GM23338 (cell line): ENCODE measurements around the gene LRRC51. TPM values are rescaled to one million over a fixed set of nuclear protein-coding genes. Genes with fewer than 3 reads are reported as not detected.

Experiments
- ATAC-seq: fragments of 200-7000 bp; cut with Tn5 transposase; 3 replicates; pipeline ENCODE4 v1.9.1; 2020
- DNase-seq: peaks from one replicate; pipeline ENCODE4 v3.0.0-alpha.2; 2015; ENCODE audit warnings: low spot score
- H2AFZ ChIP-seq: fragments of 200-600 bp; sonication (generic); 2 replicates; pipeline ENCODE4 v1.8.0; 2016; ENCODE audit warnings: antibody characterized with exemption, mild to moderate bottlenecking, moderate library complexity
- H3F3A ChIP-seq: fragments of 200-600 bp; sonication (generic); replicated peaks from 2 replicates; pipeline ENCODE4 v1.8.0; 2017; ENCODE audit warnings: antibody characterized with exemption, mixed run types, low read depth
- H3K27ac ChIP-seq: fragments of 200-600 bp; sonication (generic); 2 replicates; pipeline ENCODE4 v1.6.1; 2016; ENCODE audit warnings: low read depth
- H3K27me3 ChIP-seq: fragments of 200-600 bp; sonication (generic); 2 replicates; pipeline ENCODE4 v1.8.0; 2016; ENCODE audit warnings: mild to moderate bottlenecking, mixed run types, moderate library complexity; ENCODE audit not compliant: insufficient read depth
- H3K36me3 ChIP-seq: fragments of 200-600 bp; sonication (generic); 2 replicates; pipeline ENCODE4 v1.8.0; 2016; ENCODE audit warnings: mild to moderate bottlenecking; ENCODE audit not compliant: insufficient read depth
- H3K4me1 ChIP-seq: fragments of 200-600 bp; sonication (generic); 2 replicates; pipeline ENCODE4 v1.8.0; 2016; ENCODE audit warnings: mild to moderate bottlenecking, moderate library complexity; ENCODE audit not compliant: insufficient read depth
- H3K4me2 ChIP-seq: fragments of 200-600 bp; sonication (generic); 2 replicates; pipeline ENCODE4 v1.7.1; 2017; ENCODE audit warnings: mixed run types
- H3K4me3 ChIP-seq: fragments of 200-600 bp; sonication (generic); 2 replicates; pipeline ENCODE4 v1.6.1; 2016; ENCODE audit warnings: mixed run types
- H3K79me2 ChIP-seq: fragments of 200-600 bp; sonication (generic); replicated peaks from 2 replicates; pipeline ENCODE4 v1.8.0; 2017; ENCODE audit warnings: mild to moderate bottlenecking; ENCODE audit not compliant: insufficient read depth
- H3K9me2 ChIP-seq: fragments of 200-600 bp; sonication (generic); 2 replicates; pipeline ENCODE4 v1.8.0; 2017; ENCODE audit not compliant: insufficient read depth
- H4K20me1 ChIP-seq: fragments of 200-600 bp; sonication (generic); replicated peaks from 2 replicates; pipeline ENCODE4 v1.8.0; 2017; ENCODE audit warnings: mild to moderate bottlenecking; ENCODE audit not compliant: insufficient read depth
- H3K27ac Mint-ChIP-seq: 2 replicates; pipeline ENCODE4 v1.8.0; 2020; ENCODE audit warnings: inconsistent platforms, mild to moderate bottlenecking, moderate library complexity, mixed read lengths
- H3K27me3 Mint-ChIP-seq: 3 replicates; pipeline ENCODE4 v1.8.0; 2022; ENCODE audit warnings: low read depth, mild to moderate bottlenecking, moderate library complexity, mixed read lengths, inconsistent platforms; ENCODE audit not compliant: insufficient read depth, poor library complexity
- H3K36me3 Mint-ChIP-seq: 3 replicates; pipeline ENCODE4 v1.8.0; 2021; ENCODE audit warnings: low read depth, mild to moderate bottlenecking, inconsistent platforms, moderate library complexity, mixed read lengths
- H3K4me1 Mint-ChIP-seq: 3 replicates; pipeline ENCODE4 v1.8.0; 2020; ENCODE audit warnings: mild to moderate bottlenecking, inconsistent platforms, mixed read lengths
- H3K4me3 Mint-ChIP-seq: 3 replicates; pipeline ENCODE4 v1.8.0; 2021; ENCODE audit warnings: moderate library complexity, mild to moderate bottlenecking, inconsistent platforms, mixed read lengths
- H3K9me3 Mint-ChIP-seq: 3 replicates; pipeline ENCODE4 v1.8.0; 2020; ENCODE audit warnings: moderate library complexity, mild to moderate bottlenecking, inconsistent platforms, mixed read lengths
- CREB1 ChIP-seq: fragments of 250-450 bp; sonication (Bioruptor Pico); IDR thresholded peaks from 2 replicates; pipeline ENCODE4 v1.5.0; 2020; ENCODE audit warnings: low read depth, mild to moderate bottlenecking, moderate library complexity
- CTCF ChIP-seq, 2 experiments: fragments of 200-600 bp in 1 of 2; sonication (generic) in 1 of 2; conservative IDR thresholded peaks; 2 replicates each; pipeline versions ENCODE4 v1.5.1 to v1.6.1; 2016 to 2017; ENCODE audit warnings: antibody characterized with exemption in 2 of 2, low read depth in 2 of 2, mild to moderate bottlenecking in 2 of 2, moderate library complexity in 1 of 2
- ETS1 ChIP-seq: IDR thresholded peaks from 2 replicates; pipeline ENCODE4 v1.6.1; 2016; ENCODE audit warnings: antibody characterized with exemption
- EZH2phosphoT487 ChIP-seq: fragments of 200-600 bp; sonication (generic); IDR thresholded peaks from one replicate; pipeline ENCODE4 v1.8.1; 2018; ENCODE audit warnings: antibody characterized with exemption; ENCODE audit not compliant: unreplicated experiment
- JUNB ChIP-seq: IDR thresholded peaks from one replicate; pipeline ENCODE4 v1.6.1; 2016; ENCODE audit warnings: antibody characterized with exemption; ENCODE audit not compliant: unreplicated experiment
- POLR2AphosphoS5 ChIP-seq: IDR thresholded peaks from 2 replicates; pipeline ENCODE4 v1.6.1; 2016; ENCODE audit warnings: antibody characterized with exemption, low read depth
- STAT1 ChIP-seq: IDR thresholded peaks from one replicate; pipeline ENCODE4 v1.6.1; 2016; ENCODE audit warnings: antibody characterized with exemption; ENCODE audit not compliant: unreplicated experiment
- ZNF114 ChIP-seq: fragments of 250-450 bp; sonication (Bioruptor Pico); IDR thresholded peaks from 2 replicates; pipeline ENCODE4 v1.5.0; 2020; ENCODE audit warnings: mild to moderate bottlenecking, moderate library complexity
- polyA plus RNA-seq: library from polyadenylated mRNA; unstranded; fragments of >200 nt; fragmentation: Nextera tagmentation; extraction: Ambion mirVana; gene quantifications from 2 replicates; pipeline ENCODE4 v1.2.1, GENCODE V29; 2016
- total RNA-seq: library from RNA; depleted of rRNA; stranded (reverse); fragments of >200 nt; shearing (Covaris generic); gene quantifications from 2 replicates; pipeline ENCODE4 v1.2.3, GENCODE V29; 2014

LRRC51 gene
- total and polyA plus RNA-seq, 2 experiments from 2014 or later = 3.6 to 4.2 TPM

- Histone ChIP-seq H4K20me1 (no peaks in the 10 kb centered on the region), H3K79me2 (no peaks in the 10 kb centered on the region), H3K4me2 (no peak overlapping the region), H3K27me3 (no peaks in the 10 kb centered on the region), H3K36me3 (no peaks in the 10 kb centered on the region; the same call in 1 of the 2 replicates), H3K4me1 (no peaks in the 10 kb centered on the region), H3K9me2 (0 out of 2 replicates have a peak, but pooled peaks cover 3% of the 10 kb centered on the region), H2AFZ (no peak overlapping the region), H3F3A (no peaks in the 10 kb centered on the region), H3K27ac (no peak overlapping the region), H3K4me3 (no peak overlapping the region)
- Mint-ChIP-seq H3K27me3 (peaks cover 11% of the 10 kb centered on the region), H3K4me3 (no peak overlapping the region), H3K27ac (no peak overlapping the region), H3K36me3 (peaks cover 13% of the 10 kb centered on the region), H3K4me1 (no peaks in the 10 kb centered on the region), H3K9me3 (peaks cover 43% of the 10 kb centered on the region)
- ATAC-seq (no peak), DNase-seq (no peak)
- no peak for TF ChIP-seq JUNB
- no peak for TF ChIP-seq EZH2phosphoT487
- TF ChIP-seq POLR2AphosphoS5 = no peak
- TF ChIP-seq CTCF (conservative IDR thresholded peaks at IDR 0.05; ENCODE audit: low read depth in 2 of 2) = no peak
- no peak for TF ChIP-seq ETS1
These were observed 43.4 kb downstream of the LRRC51 start for GRCh38 chr11:72124046-72124445.

GRCh38 chr11:72125956-72126355 lies 45.3 kb downstream of the LRRC51 start:
- Mint-ChIP-seq H3K4me3 (no peak overlapping the region), H3K27me3 (peaks cover 7% of the 10 kb centered on the region), H3K36me3 (peaks cover 18% of the 10 kb centered on the region), H3K9me3 (peaks cover 52% of the 10 kb centered on the region), H3K27ac (no peak overlapping the region), H3K4me1 (no peaks in the 10 kb centered on the region)
- TF ChIP-seq STAT1 (no peak), EZH2phosphoT487 (no peak), ZNF114 (CRISPR knock-in tag) (no peak), CREB1 (CRISPR knock-in tag) (no peak), JUNB (no peak), CTCF (conservative IDR thresholded peaks at IDR 0.05; ENCODE audit: low read depth in 2 of 2) (no peak)
- H3K27me3 ChIP-seq = no peaks in the 10 kb centered on the region
- no peaks in the 10 kb centered on the region; the same call in 1 of the 2 replicates for H3K36me3 ChIP-seq
- ATAC-seq (no peak), DNase-seq (no peak)
- H3K9me2 ChIP-seq = no peaks in the 10 kb centered on the region
- no peaks in the 10 kb centered on the region for H3K79me2 ChIP-seq
- no peak overlapping the region for H3K27ac ChIP-seq
- H4K20me1 ChIP-seq = no peaks in the 10 kb centered on the region
- H3K4me1 ChIP-seq = no peaks in the 10 kb centered on the region
- H3K4me3 ChIP-seq = no peak overlapping the region
- no peak overlapping the region for H3K4me2 ChIP-seq
- H3F3A ChIP-seq = no peaks in the 10 kb centered on the region
- no peak overlapping the region for H2AFZ ChIP-seq
